ENCODE data around the gene JAM3. TPM values are rescaled to one million over a fixed set of nuclear protein-coding genes. Genes with fewer than 3 reads are reported as not detected.
"Not testable (repeated sequence)": the region's sequence is repeated elsewhere in the genome, so short reads cannot be mapped to it uniquely, and the experiment has no call there.

Gene JAM3
- total and polyA plus RNA-seq, 2 of the 8 experiments (the other 6 are each of a cell fraction or from before 2014, with no cell fraction given): 19.6 to 42.8 TPM

- no peak for TF ChIP-seq EZH2 (IDR thresholded peaks at IDR 0.05; ENCODE audit: low read depth, low read length, severe bottlenecking)
- no peak for TF ChIP-seq CHD1 (IDR thresholded peaks at IDR 0.05; ENCODE audit: low read depth, low read length)
- no peak for TF ChIP-seq ATF3 (IDR thresholded peaks at IDR 0.05; ENCODE audit: insufficient read depth, low read depth, low read length)
- TF ChIP-seq NRF1 (IDR thresholded peaks at IDR 0.05; ENCODE audit: low read depth, low read length): no peak
- no peak for TF ChIP-seq CTBP2 (IDR thresholded peaks at IDR 0.05; ENCODE audit: borderline replicate concordance, insufficient read depth, insufficient read length, low read length)
- no peak for TF ChIP-seq ATF2 (IDR thresholded peaks at IDR 0.05; ENCODE audit: low read length)
- no peak for TF ChIP-seq NANOG (IDR thresholded peaks at IDR 0.05; ENCODE audit: insufficient read depth, low read depth, low read length, poor library complexity, severe bottlenecking)
- TF ChIP-seq FOSL1 (IDR thresholded peaks at IDR 0.05; ENCODE audit: insufficient read depth, low read depth, low read length): no peak
- TF ChIP-seq RFX5 (IDR thresholded peaks at IDR 0.05; ENCODE audit: borderline replicate concordance, low read depth, low read length): no peak
Measured at GRCh38 chr11:134086376-134086775, 17.5 kb downstream of the JAM3 start (continued).

- not testable (repeated sequence) for FAIRE-seq; H3K23me2 ChIP-seq (ENCODE audit: low read depth, low read length); H3K4me2 ChIP-seq (ENCODE audit: insufficient read depth in 1 of 2, low read depth in 2 of 2, low read length in 2 of 2)
Measured at GRCh38 chr11:134092006-134092405, 23.1 kb downstream of the JAM3 start.

More at GRCh38 chr11:134092006-134092405, 23.1 kb downstream of the JAM3 start:
- not testable (repeated sequence) for H4K8ac ChIP-seq (ENCODE audit: extremely low read depth, insufficient read depth, low read length); H3K9ac ChIP-seq (replicated peaks in 1 of 4; ENCODE audit: extremely low read depth in 1 of 4, low read depth in 3 of 4, low read length in 3 of 4); H2BK20ac ChIP-seq (ENCODE audit: low read length); H2AFZ ChIP-seq (ENCODE audit: low read length); DNase-seq (ENCODE audit: low read depth in 1 of 2, low spot score in 2 of 2); H3K4me3 ChIP-seq (ENCODE audit: extremely low read depth in 1 of 4, insufficient read depth in 2 of 4, low read depth in 3 of 4, low read length in 4 of 4); H3K27me3 ChIP-seq (replicated peaks in 1 of 4; ENCODE audit: control insufficient read depth in 3 of 4, extremely low read depth in 1 of 4, insufficient read depth in 3 of 4, low read length in 3 of 4); H3K56ac ChIP-seq (replicated peaks; ENCODE audit: insufficient read length, low read depth, low read length); H3K4me1 ChIP-seq (replicated peaks in 1 of 4; ENCODE audit: control insufficient read depth in 3 of 4, insufficient read depth in 4 of 4, low read length in 3 of 4); H4K91ac ChIP-seq (replicated peaks; ENCODE audit: insufficient read length, low read length); H2BK120ac ChIP-seq (replicated peaks; ENCODE audit: low read depth, low read length); H3K23ac ChIP-seq (ENCODE audit: insufficient read length); H2BK15ac ChIP-seq (ENCODE audit: low read length); H2BK12ac ChIP-seq (ENCODE audit: low read depth, low read length); H3K9me3 ChIP-seq (ENCODE audit: insufficient read depth in 2 of 2, low read depth in 1 of 2, low read length in 1 of 2); H2AK5ac ChIP-seq (ENCODE audit: low read depth, low read length); H4K20me1 ChIP-seq (replicated peaks in 1 of 2; ENCODE audit: control insufficient read depth in 1 of 2, insufficient read depth in 2 of 2, low read length in 2 of 2); H3K36me3 ChIP-seq (ENCODE audit: control insufficient read depth in 2 of 4, insufficient read depth in 4 of 4, low read length in 3 of 4); H3K4ac ChIP-seq (replicated peaks; ENCODE audit: insufficient read length, low read depth, low read length); H3K14ac ChIP-seq (ENCODE audit: insufficient read length); H4K5ac ChIP-seq (ENCODE audit: insufficient read length, low read depth, low read length); H3K79me2 ChIP-seq (ENCODE audit: control insufficient read depth in 1 of 2, insufficient read depth in 2 of 2, low read length in 2 of 2); H3K79me1 ChIP-seq (ENCODE audit: low read depth, low read length); H3K27ac ChIP-seq (ENCODE audit: low read depth, low read length); H2BK5ac ChIP-seq (ENCODE audit: low read depth, low read length); H3K18ac ChIP-seq (ENCODE audit: extremely low read depth, low read length)
- ChIA-PET POLR2A (ENCODE audit: partially characterized antibody) (interaction anchor here (0.6 kb wide), 2 partner anchors 41 to 968 kb away, joined by 3 to 4 read pairs; no protein-coding TSS in a partner anchor), CTCF (ENCODE audit: partially characterized antibody) (interaction anchor here (0.8 to 4.2 kb wide), 4 partner anchors 10 to 41 kb away, joined by 3 to 23 read pairs (median 4); no protein-coding TSS in a partner anchor)
- WGBS, 2 experiments (ENCODE audit: extremely low coverage in 1 of 2, insufficient coverage in 1 of 2, insufficient read length in 1 of 2, insufficient replicate concordance in 2 of 2, low coverage in 1 of 2, low lambda C conversion rate in 2 of 2, missing lambda C conversion rate in 1 of 2): 94% methylated on average over 8 of the region's 9 CpGs; no CpG with 5 or more reads in 1 of the 2 experiments

Data from H1 (cell line).